BLaER1 treated with 17β-estradiol and CSF1 and Interleukin-3, amounts not matched to agents 10 nM and 100 nM (cell line): ENCODE data around the gene RBPMS2.

Experiments
- H3K27ac ChIP-seq, 11 experiments: shearing (Covaris generic); formaldehyde crosslinking; 2 replicates each; pipeline ENCODE4 v1.8.1; 2022
- H3K27me3 ChIP-seq, 11 experiments: shearing (Covaris generic); formaldehyde crosslinking; 2 replicates each; pipeline ENCODE4 v1.8.1; 2022
- H3K36me3 ChIP-seq, 11 experiments: shearing (Covaris generic); formaldehyde crosslinking; 2 replicates each; pipeline ENCODE4 v1.8.1; 2022
- H3K4me1 ChIP-seq, 10 experiments: shearing (Covaris generic); formaldehyde crosslinking; 2 replicates each; pipeline ENCODE4 v1.8.1; 2022
- H3K4me2 ChIP-seq, 11 experiments: shearing (Covaris generic); formaldehyde crosslinking; 2 replicates each; pipeline ENCODE4 v1.8.1; 2022
- H3K4me3 ChIP-seq, 10 experiments: shearing (Covaris generic); formaldehyde crosslinking; 2 replicates each; pipeline ENCODE4 v1.8.1; 2022
- H3K9ac ChIP-seq, 11 experiments: shearing (Covaris generic); formaldehyde crosslinking; 2 replicates each; pipeline ENCODE4 v1.8.1; 2022
- H3K9me3 ChIP-seq, 11 experiments: shearing (Covaris generic); formaldehyde crosslinking; replicated peaks in 1 of 11; 2 replicates each; pipeline ENCODE4 v1.8.1; 2022
- H4K20me1 ChIP-seq, 11 experiments: shearing (Covaris generic); formaldehyde crosslinking; 2 replicates each; pipeline ENCODE4 v1.8.1; 2022
- Cebpa-rat ChIP-seq, 11 experiments: shearing (Covaris generic); IDR thresholded peaks; 2 replicates each; pipeline ENCODE4 v1.8.1; 2022

Gene RBPMS2

DNA sequence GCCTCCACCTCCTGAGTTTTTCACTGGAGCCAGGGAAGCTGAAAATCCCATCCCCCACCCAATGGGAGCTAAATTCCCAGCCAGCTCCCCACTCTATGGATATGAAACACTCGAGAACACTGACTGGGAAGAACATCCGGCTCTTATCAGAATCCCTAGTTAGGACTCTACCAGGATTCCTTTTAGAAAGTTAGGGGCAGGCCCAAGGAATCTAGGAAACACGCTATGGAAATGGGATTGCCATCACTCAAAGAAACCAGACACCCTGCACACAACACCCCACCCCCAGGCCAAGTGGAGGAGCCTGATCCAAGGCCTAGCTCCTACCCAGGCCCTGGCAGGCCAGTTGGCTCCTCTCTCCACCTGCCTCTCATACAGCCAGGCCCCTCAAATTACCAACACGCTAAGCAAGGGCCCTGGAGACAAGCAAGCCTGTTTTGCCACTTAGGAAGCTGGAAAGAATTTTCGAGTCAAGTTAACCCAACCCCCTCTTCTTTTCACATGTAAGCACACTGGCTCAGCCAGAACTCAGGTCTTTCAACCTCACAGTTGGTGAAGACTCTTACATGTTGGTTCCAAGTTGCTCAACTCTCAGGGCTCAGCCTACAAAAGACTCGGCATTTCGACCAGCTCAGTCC is 75.5 kb downstream of the RBPMS2 start:
- H3K27me3 ChIP-seq = no peaks in the 10 kb centered on the region
- TF ChIP-seq Cebpa-rat (IDR thresholded peaks at IDR 0.05) = no peak
- H3K4me1 ChIP-seq = peaks cover 70 to 81% (median 77%) of the 10 kb centered on the region in 10 experiments
- H3K27ac ChIP-seq = peak overlapping the region in 6 of 11 experiments; percentile 1 to 23 (median 10); a peak in 5 of 22 replicates
- H3K9me3 ChIP-seq = no peaks in the 10 kb centered on the region
- H3K9ac ChIP-seq = peak overlapping the region in 5 of 11 experiments; percentile 15 to 97 (median 93); a peak in 8 of 22 replicates
- H3K36me3 ChIP-seq = peaks cover 0 to 35% (median 13%) of the 10 kb centered on the region in 11 experiments; a peak in 13 of 22 replicates
- H4K20me1 ChIP-seq = peaks cover 45 to 80% (median 71%) of the 10 kb centered on the region in 11 experiments
- H3K4me3 ChIP-seq = peak overlapping the region in 5 of 10 experiments; percentile 46 to 95 (median 90); a peak in 9 of 20 replicates
- peak overlapping the region; percentile 88 to 99 (median 95) for H3K4me2 ChIP-seq

DNA sequence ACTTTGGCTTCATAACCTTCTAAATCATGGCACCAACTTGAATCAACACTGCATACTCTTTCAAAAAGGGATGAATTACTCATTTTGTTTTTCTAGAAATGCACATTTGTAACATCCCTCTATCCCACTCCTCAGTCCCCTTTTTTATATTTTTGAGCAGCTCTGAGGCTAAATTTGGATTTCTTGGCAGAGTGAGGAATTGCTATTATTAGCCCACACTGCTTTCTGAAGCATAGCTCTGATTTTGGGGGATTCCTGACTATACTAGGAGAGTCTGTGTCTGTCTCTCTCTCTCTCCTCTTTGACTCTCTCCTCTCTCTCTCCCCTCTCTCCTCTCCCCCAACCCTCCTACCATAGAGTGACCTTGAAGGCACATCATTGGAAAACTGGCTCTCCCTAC is 76.6 kb downstream of the RBPMS2 start:
- Histone ChIP-seq H3K27me3 (no peaks in the 10 kb centered on the region), H3K4me1 (peaks cover 78 to 91% (median 87%) of the 10 kb centered on the region in 10 experiments), H3K36me3 (peaks cover 9 to 45% (median 23%) of the 10 kb centered on the region in 11 experiments; a peak in 21 of 22 replicates), H3K4me3 (0 out of 20 replicates have a peak overlapping the region, but pooled peaks of 2 of the 10 experiments have one; percentile 90 to 91), H3K9me3 (no peaks in the 10 kb centered on the region), H3K9ac (peak overlapping the region in 3 of 11 experiments; percentile 4 to 97 (median 39); a peak in 3 of 22 replicates), H3K27ac (peak overlapping the region in 2 of 11 experiments; percentile 16 to 26; a peak in 3 of 22 replicates), H4K20me1 (peaks cover 49 to 90% (median 79%) of the 10 kb centered on the region in 11 experiments), H3K4me2 (peak overlapping the region; percentile 88 to 99 (median 95))
- TF ChIP-seq Cebpa-rat (IDR thresholded peaks at IDR 0.05) = no peak

DNA sequence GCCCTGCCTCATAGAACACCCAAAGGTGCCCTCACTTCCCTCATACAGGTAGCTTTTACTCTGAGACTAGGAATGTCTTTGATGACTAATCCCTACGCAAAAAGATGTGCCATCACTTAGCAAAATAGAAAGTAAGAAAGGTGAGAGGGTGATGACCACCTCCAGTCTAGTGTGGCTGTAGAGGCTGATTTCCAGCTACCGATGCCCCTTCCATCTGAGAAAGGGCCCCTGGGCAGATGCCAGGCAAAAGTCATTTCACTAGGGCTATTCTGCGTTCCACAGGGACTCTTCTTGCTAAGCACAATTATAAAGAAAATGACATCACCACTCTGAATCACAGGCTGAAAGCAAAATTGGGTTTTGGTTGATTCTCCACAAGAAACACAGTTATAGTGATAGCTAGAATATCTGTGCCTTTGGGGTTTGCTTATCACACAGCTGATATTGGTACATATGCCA is 77.4 kb downstream of the RBPMS2 start:
- Histone ChIP-seq H3K27me3 (no peaks in the 10 kb centered on the region), H3K9me3 (no peaks in the 10 kb centered on the region), H3K4me3 (no peak overlapping the region), H3K4me2 (peak overlapping the region in 7 of 11 experiments; percentile 7 to 99 (median 95); a peak in 9 of 22 replicates), H4K20me1 (peaks cover 52 to 99% (median 86%) of the 10 kb centered on the region in 11 experiments), H3K27ac (no peak overlapping the region; a peak in 1 of 22 replicates), H3K9ac (peak overlapping the region in 1 of 11 experiments; percentile 39; a peak in 1 of 22 replicates), H3K36me3 (peaks cover 18 to 54% (median 32%) of the 10 kb centered on the region in 11 experiments), H3K4me1 (peaks cover 73 to 94% (median 88%) of the 10 kb centered on the region in 10 experiments)
- no peak for TF ChIP-seq Cebpa-rat (IDR thresholded peaks at IDR 0.05)

DNA sequence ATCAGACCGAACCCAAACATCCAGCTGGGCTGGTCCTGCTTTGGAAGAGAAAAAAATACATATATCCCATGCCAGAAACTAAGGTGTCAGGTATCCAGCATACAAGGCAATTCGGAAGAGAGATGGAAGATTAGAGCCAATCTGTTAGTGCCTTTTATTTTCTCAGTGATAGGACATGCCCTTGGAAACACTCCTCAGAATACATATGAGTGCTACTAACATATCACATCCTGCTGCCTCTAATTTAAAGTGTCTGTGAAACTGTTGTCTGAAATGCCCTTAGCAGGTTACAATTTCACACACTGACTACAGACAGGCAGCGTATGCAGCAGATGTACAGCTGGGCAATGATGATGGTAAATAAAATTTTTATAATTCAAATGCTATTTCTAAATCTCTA is 78.9 kb downstream of the RBPMS2 start:
- Histone ChIP-seq H3K4me1 (peaks cover 72 to 100% (median 93%) of the 10 kb centered on the region in 10 experiments), H4K20me1 (peaks cover 49 to 100% (median 93%) of the 10 kb centered on the region in 11 experiments), H3K27me3 (no peaks in the 10 kb centered on the region), H3K9me3 (no peaks in the 10 kb centered on the region), H3K4me2 (peak overlapping the region in 9 of 11 experiments; percentile 73 to 99 (median 88); a peak in 12 of 22 replicates), H3K27ac (peak overlapping the region in 9 of 11 experiments; percentile 42 to 83 (median 67); a peak in 15 of 22 replicates), H3K36me3 (peaks cover 26 to 68% (median 38%) of the 10 kb centered on the region in 11 experiments), H3K9ac (peak overlapping the region in 5 of 11 experiments; percentile 6 to 67 (median 49); a peak in 6 of 22 replicates), H3K4me3 (no peak overlapping the region)
- TF ChIP-seq Cebpa-rat (IDR thresholded peaks at IDR 0.05) = no peak

DNA sequence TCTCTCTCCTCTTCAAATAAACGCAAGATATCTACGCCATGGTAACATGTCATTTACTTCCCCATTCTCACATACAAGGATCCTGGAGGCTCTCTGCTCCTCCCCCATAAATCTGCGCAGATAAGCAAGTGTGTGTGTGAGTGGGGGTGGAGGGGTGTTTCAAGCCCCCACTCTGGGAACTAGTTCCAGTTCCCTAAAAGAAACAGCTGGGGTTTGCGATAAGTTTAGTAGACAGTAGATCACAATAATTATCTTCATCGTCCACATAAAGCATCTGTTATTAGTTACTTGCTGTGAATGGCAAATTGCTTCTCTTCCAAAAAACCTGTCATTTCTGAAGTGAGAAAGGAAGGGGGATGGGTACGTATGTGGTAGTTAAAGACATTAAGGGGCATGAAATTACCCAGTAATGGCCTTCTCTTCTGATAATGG is 79.8 kb downstream of the RBPMS2 start:
- peak overlapping the region; percentile 49 to 99 (median 82) for H3K4me2 ChIP-seq

DNA sequence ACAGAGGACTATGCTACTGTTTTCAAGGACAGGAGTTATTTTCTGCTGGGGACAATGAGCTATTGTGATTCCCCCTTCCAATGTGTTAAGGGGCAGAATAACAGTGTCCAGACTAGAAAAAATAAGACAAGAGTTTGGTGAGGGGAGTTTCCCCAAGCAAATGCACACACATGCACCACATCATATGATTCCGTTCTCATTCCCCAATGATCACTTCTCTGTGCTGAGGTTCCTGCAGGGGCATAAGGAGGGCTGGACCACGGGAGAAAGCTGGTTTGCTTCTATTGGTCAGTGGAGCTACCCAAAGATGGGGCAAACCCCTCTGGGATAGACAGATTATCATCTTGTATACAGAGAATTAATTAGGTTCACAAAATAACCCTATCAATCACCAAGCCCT is 80.6 kb downstream of the RBPMS2 start:
- H3K4me3 ChIP-seq = peak overlapping the region in 4 of 10 experiments; percentile 6 to 34 (median 16); a peak in 4 of 20 replicates
- no peaks in the 10 kb centered on the region for H3K27me3 ChIP-seq
- peak overlapping the region in 10 of 11 experiments; percentile 2 to 83 (median 68); a peak in 19 of 22 replicates for H3K27ac ChIP-seq
- peak overlapping the region in 10 of 11 experiments; percentile 19 to 70 (median 46); a peak in 16 of 22 replicates for H3K9ac ChIP-seq
- peaks cover 29 to 75% (median 49%) of the 10 kb centered on the region in 11 experiments for H3K36me3 ChIP-seq
- no peak for TF ChIP-seq Cebpa-rat (IDR thresholded peaks at IDR 0.05)
- H3K4me2 ChIP-seq = peak overlapping the region; percentile 49 to 99 (median 82)
- no peaks in the 10 kb centered on the region for H3K9me3 ChIP-seq
- peaks cover 36 to 100% (median 90%) of the 10 kb centered on the region in 11 experiments for H4K20me1 ChIP-seq
- peaks cover 55 to 96% (median 80%) of the 10 kb centered on the region in 10 experiments for H3K4me1 ChIP-seq

More for the DNA sequence above, 79.8 kb downstream of the RBPMS2 start:
- no peak for TF ChIP-seq Cebpa-rat (IDR thresholded peaks at IDR 0.05)
- Histone ChIP-seq H3K4me3 (peak overlapping the region in 4 of 10 experiments; percentile 6 to 34 (median 16); a peak in 4 of 20 replicates), H3K27me3 (no peaks in the 10 kb centered on the region), H3K9me3 (no peaks in the 10 kb centered on the region), H3K4me1 (peaks cover 63 to 100% (median 88%) of the 10 kb centered on the region in 10 experiments), H3K9ac (peak overlapping the region in 9 of 11 experiments; percentile 30 to 70 (median 48); a peak in 15 of 22 replicates), H4K20me1 (peaks cover 40 to 100% (median 91%) of the 10 kb centered on the region in 11 experiments), H3K27ac (peak overlapping the region in 10 of 11 experiments; percentile 2 to 83 (median 68); a peak in 19 of 22 replicates), H3K36me3 (peaks cover 29 to 75% (median 43%) of the 10 kb centered on the region in 11 experiments)

DNA sequence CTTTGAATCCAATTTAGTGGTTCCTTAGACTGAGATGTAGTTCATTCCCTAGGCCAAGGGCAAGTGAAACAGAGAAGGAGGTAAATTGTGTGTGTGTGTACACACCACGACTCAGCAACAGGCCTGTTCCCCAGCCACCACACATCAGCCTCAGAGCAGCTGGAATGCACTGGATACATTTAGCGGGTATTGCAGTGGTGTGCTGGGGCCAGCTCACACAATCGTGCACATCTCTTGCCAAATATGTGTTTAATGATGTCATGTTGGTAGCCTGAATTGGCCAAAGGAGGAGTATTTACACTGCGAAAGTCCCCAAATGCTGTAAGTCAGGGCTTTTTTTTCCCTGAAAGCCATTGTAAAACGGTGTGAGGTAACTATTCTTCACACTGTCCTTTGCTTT is 82.3 kb downstream of the RBPMS2 start:
- no peaks in the 10 kb centered on the region for H3K9me3 ChIP-seq
- peaks cover 38 to 79% (median 63%) of the 10 kb centered on the region in 10 experiments for H3K4me1 ChIP-seq
- no peaks in the 10 kb centered on the region for H3K27me3 ChIP-seq
- no peak overlapping the region for H3K4me3 ChIP-seq
- peak overlapping the region in 6 of 11 experiments; percentile 23 to 83 (median 63); a peak in 9 of 22 replicates for H3K27ac ChIP-seq
- H3K9ac ChIP-seq = peak overlapping the region in 2 of 11 experiments; percentile 37 to 43; a peak in 3 of 22 replicates
- peaks cover 20 to 86% (median 82%) of the 10 kb centered on the region in 11 experiments for H4K20me1 ChIP-seq
- peak overlapping the region in 6 of 11 experiments; percentile 62 to 99 (median 85); a peak in 11 of 22 replicates for H3K4me2 ChIP-seq
- no peak for TF ChIP-seq Cebpa-rat (IDR thresholded peaks at IDR 0.05)
- H3K36me3 ChIP-seq = peaks cover 44 to 87% (median 63%) of the 10 kb centered on the region in 11 experiments

DNA sequence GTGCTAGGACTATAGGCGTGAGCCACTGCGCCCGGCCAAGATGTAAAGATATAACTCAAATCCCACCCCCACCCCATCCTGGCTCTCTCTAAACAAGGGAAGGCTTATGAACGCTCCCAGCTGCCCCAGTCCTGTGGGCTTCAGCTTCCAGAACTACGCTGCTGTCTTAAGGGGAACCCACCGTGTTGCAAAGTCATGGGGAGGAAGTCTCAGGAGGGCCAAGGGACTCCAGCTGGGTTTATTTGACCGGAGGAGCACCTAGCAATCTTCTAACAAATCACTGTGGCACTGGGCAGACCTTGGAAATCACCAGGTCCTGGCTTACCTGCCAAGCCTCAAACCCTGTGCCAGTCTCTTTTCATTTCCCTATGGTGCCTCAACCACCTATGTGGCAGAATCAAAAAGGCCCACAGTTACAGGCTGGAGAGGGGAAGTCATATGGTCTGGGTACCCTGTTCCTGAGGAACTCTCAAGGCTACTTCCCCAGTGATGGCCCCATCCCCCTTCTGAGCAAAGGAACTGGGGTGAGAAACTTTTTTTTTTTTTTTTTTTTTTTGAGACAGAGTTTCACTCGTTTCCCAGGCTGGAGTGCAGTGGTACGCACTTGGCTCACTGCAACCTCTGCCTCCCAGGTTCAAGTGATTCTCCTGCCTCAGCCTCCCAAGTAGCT is 83.4 kb downstream of the RBPMS2 start:
- Histone ChIP-seq H3K27ac (peak overlapping the region in 9 of 11 experiments; percentile 20 to 83 (median 52); a peak in 14 of 22 replicates), H3K27me3 (no peaks in the 10 kb centered on the region), H3K4me1 (peaks cover 31 to 68% (median 56%) of the 10 kb centered on the region in 10 experiments), H3K4me3 (no peak overlapping the region), H3K36me3 (peaks cover 55 to 89% (median 70%) of the 10 kb centered on the region in 11 experiments), H3K4me2 (peak overlapping the region in 8 of 11 experiments; percentile 12 to 99 (median 72); a peak in 14 of 22 replicates), H3K9me3 (no peaks in the 10 kb centered on the region), H4K20me1 (peaks cover 20 to 85% (median 71%) of the 10 kb centered on the region in 11 experiments; a peak in 20 of 22 replicates), H3K9ac (peak overlapping the region in 4 of 11 experiments; percentile 9 to 60 (median 39); a peak in 3 of 22 replicates)
- no peak for TF ChIP-seq Cebpa-rat (IDR thresholded peaks at IDR 0.05)
